T-cell (primary cell): ENCODE measurements around the gene TRIP12. TPM values are rescaled to one million over a fixed set of nuclear protein-coding genes. Genes with fewer than 3 reads are reported as not detected.
"Not testable (repeated sequence)": the region's sequence is repeated elsewhere in the genome, so short reads cannot be mapped to it uniquely, and the experiment has no call there.

ENCODE experiments used
- ATAC-seq, 4 experiments: fragments of 200-7000 bp in 3 of 4; fragments of 150-1000 bp in 1 of 4; cut with Tn5 transposase; replicated peaks in 1 of 4; 1 replicate in 3 of 4; 2 replicates in 1 of 4; pipeline ENCODE4 v1.10.0; 2021; ENCODE audit warnings: moderate library complexity in 3 of 4, mild to moderate bottlenecking in 2 of 4, moderate number of reproducible peaks in 1 of 4
- CTCF ChIA-PET, 2 donors: fragments of 300-600 bp; sonication (Branson Sonifier 250); formaldehyde crosslinking; loops; one replicate each; lab custom pipeline; 2022; ENCODE audit warnings: antibody characterized with exemption in 2 of 2; lab: Charles Lee
- POLR2A ChIA-PET, 2 donors: fragments of 300-600 bp; sonication (Branson Sonifier 250); formaldehyde crosslinking; loops; one replicate each; lab custom pipeline; 2022; ENCODE audit warnings: antibody characterized with exemption in 2 of 2; lab: Charles Lee
- DNase-seq, 35 experiments: peaks; one replicate each; pipeline versions ENCODE4 v3.0.0 to v3.0.0-alpha.2; 2013 to 2023
- H3K27ac ChIP-seq: one replicate; pipeline ENCODE4 v1.5.1; 2013; ENCODE audit warnings: low read length
- H3K27me3 ChIP-seq, 2 experiments: replicated peaks in 1 of 2; 1 replicate in 1 of 2; 2 replicates in 1 of 2; pipeline versions ENCODE4 v1.6.1 to v1.7.0; 2013; ENCODE audit warnings: low read length in 1 of 2, mixed read lengths in 1 of 2; ENCODE audit not compliant: control insufficient read depth in 2 of 2, insufficient read depth in 2 of 2; ENCODE audit errors: extremely low read depth in 1 of 2
- H3K36me3 ChIP-seq, 2 donors: 1 replicate in 1 of 2; 2 replicates in 1 of 2; pipeline versions ENCODE4 v1.6.1 to v1.7.0; 2013; ENCODE audit warnings: low read length in 1 of 2; ENCODE audit not compliant: control insufficient read depth in 2 of 2, insufficient read depth in 1 of 2; ENCODE audit errors: extremely low read depth in 1 of 2
- H3K4me1 ChIP-seq, 2 experiments: 1 replicate in 1 of 2; 2 replicates in 1 of 2; pipeline versions ENCODE4 v1.6.1 to v1.7.0; 2013; ENCODE audit warnings: low read length in 2 of 2, mixed read lengths in 1 of 2; ENCODE audit not compliant: insufficient read depth in 2 of 2, control insufficient read depth in 1 of 2; ENCODE audit errors: extremely low read depth in 1 of 2
- H3K4me3 ChIP-seq, 2 donors: 1 replicate in 1 of 2; 2 replicates in 1 of 2; pipeline versions ENCODE4 v1.5.1 to v1.7.0; 2013; ENCODE audit warnings: mild to moderate bottlenecking in 2 of 2, low read length in 1 of 2, moderate library complexity in 1 of 2; ENCODE audit not compliant: control insufficient read depth in 1 of 2; ENCODE audit errors: extremely low read depth in 1 of 2
- H3K9me3 ChIP-seq: 2 replicates; pipeline ENCODE4 v1.7.0; 2013
- H3K27ac Mint-ChIP-seq, 2 donors: one replicate each; pipeline ENCODE4 v1.8.0; 2020 to 2021; ENCODE audit warnings: mild to moderate bottlenecking in 2 of 2, mixed read lengths in 2 of 2
- H3K27me3 Mint-ChIP-seq, 2 donors: one replicate each; pipeline ENCODE4 v1.8.0; 2021 to 2022; ENCODE audit warnings: mixed read lengths in 2 of 2
- H3K36me3 Mint-ChIP-seq: one replicate; pipeline ENCODE4 v1.8.0; 2021; ENCODE audit warnings: mixed read lengths
- H3K4me1 Mint-ChIP-seq, 3 donors: one replicate each; pipeline ENCODE4 v1.8.0; 2020 to 2022; ENCODE audit warnings: mixed read lengths in 3 of 3, mild to moderate bottlenecking in 1 of 3
- H3K4me3 Mint-ChIP-seq, 3 donors: one replicate each; pipeline ENCODE4 v1.8.0; 2020 to 2022; ENCODE audit warnings: mild to moderate bottlenecking in 3 of 3, mixed read lengths in 3 of 3, moderate library complexity in 3 of 3
- H3K9me3 Mint-ChIP-seq, 3 donors: one replicate each; pipeline ENCODE4 v1.8.0; 2020 to 2022; ENCODE audit warnings: mixed read lengths in 3 of 3
- WGBS: methylation state at CpG from one replicate; pipeline ENCODE4 v1.1.5; 2013; ENCODE audit warnings: missing lambda C conversion rate; ENCODE audit not compliant: insufficient coverage; 5-methylcytosine and 5-hydroxymethylcytosine counted together
- total RNA-seq, 35 experiments: library from RNA in 6 of 35; stranded (reverse) in 6 of 35; fragments of 120-200 nt in 1 of 35; gene quantifications; one replicate each; pipeline versions ENCODE4 v1.2.1 to v1.2.4 and lab custom pipeline; 2013 to 2026

TRIP12 gene
- total RNA-seq, 5 donors from 2014 or later (not counting 1 experiment from before 2014, with no cell fraction given), result 185 to 219 (median 192) TPM

DNA sequence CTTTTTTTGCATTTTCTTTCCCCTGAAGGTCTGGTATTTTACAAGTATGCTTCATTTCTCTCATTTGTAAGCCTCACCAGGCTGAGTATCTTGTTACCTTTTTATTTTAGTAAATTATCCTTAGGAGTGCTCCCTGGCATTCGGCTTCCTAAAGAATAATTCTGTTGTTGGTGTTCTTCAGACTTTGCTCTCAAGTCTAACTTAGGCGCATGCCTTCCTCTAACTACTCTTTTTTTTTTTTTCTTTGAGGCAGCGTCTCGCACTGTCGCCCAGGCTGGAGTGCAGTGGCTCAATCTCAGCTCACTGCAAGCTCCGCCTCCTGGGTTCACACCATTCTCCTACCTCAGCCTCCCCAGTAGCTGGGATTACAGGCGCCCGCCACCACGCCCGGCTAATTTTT lies 2.7 kb upstream of the TRIP12 start:
- peak overlapping the region in 1 of 3 donors; percentile 25 for H3K4me3 Mint-ChIP-seq
- H3K27me3 Mint-ChIP-seq, DNase-seq, H3K9me3 Mint-ChIP-seq, H3K9me3 ChIP-seq, H3K27me3 ChIP-seq, H3K27ac ChIP-seq, H3K36me3 Mint-ChIP-seq, CTCF ChIA-PET, H3K36me3 ChIP-seq, ATAC-seq, H3K4me3 ChIP-seq: not testable (repeated sequence)
- peaks cover 35 to 40% (median 38%) of the 10 kb centered on the region in 3 donors for H3K4me1 Mint-ChIP-seq
- POLR2A ChIA-PET, result interaction anchor here in 1 of 2 donors (0.6 kb wide), 1 partner anchor 38 kb away, joined by 3 read pairs; no protein-coding TSS in a partner anchor
- peak overlapping the region in 1 of 2 donors; percentile 63 for H3K27ac Mint-ChIP-seq
- H3K4me1 ChIP-seq, result peaks cover 18% of the 10 kb centered on the region in 2 experiments
- whole genome bisulfite sequencing, result no CpG with 5 or more reads among the region's 10 CpGs

DNA sequence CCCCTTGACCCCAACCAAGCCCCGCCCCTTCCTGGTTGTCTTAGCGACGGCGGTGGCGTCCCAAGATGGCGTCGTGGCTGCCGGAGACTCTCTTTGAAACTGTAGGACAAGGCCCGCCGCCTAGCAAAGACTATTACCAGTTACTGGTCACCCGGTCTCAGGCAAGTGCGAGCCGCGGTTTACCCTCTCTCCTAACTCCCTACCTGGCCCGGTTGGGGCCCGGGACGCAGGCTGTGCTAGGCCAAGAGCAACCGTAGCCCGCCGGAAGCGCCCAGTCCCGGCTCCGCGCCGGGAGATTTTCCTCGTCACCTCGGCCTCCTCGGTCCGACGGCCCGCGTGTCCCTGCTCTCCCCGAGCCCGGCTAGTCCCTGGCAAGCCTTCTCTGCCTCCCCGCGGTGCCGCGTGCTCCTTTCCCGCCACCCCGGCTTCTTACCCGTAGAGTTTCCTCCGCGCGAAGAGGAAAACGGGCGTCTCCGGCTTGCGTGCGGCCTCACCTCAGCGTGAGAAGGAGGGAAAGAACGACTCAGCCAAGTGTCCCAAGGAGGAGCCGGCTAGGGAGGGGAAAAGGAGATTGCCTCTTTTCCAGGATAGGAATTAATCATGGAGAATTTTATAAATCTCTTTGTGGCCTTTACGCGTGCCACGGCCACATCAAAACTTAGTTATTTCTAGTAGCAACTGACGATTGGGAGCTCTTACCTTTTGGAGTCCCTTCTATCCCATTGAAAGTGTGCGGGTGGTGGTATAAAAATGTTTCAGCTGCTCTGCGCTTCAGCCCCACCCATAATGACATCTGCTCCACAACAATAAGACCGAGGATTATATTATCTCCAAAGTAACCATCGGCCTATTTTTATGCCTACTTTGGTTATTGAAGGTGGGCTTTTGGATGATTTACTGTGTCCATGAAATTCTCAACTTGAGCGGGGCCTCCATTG lies 909 bp upstream of the TRIP12 start, which contains the start of gene FBXO36:
TSS of gene FBXO36 (plus strand) at position 55 of the 938 bp plus-strand sequence. CDS start at position 66, 11 bp downstream.
- peak within 1 kb of the TSS; percentile 93 to 99 for H3K4me3 ChIP-seq
- Mint-ChIP-seq H3K9me3 (no peaks in the 10 kb centered on the region), H3K4me3 (peak within 1 kb of the TSS; percentile 97 to 99 (median 98)), H3K4me1 (peaks cover 49 to 55% (median 50%) of the 10 kb centered on the region in 3 donors), H3K27me3 (no peaks in the 10 kb centered on the region), H3K36me3 (peaks cover 3% of the 10 kb centered on the region), H3K27ac (peak within 1 kb of the TSS; percentile 99 to 100)
- peaks cover 0 to 3% of the 10 kb centered on the region in 2 donors for H3K36me3 ChIP-seq
- under 1% methylated on average over 50 of the region's 61 CpGs for WGBS
- H3K9me3 ChIP-seq, result no peaks in the 10 kb centered on the region
- ChIA-PET POLR2A (interaction anchor here (0.6 kb wide), 2 partner anchors 52 to 1541 kb away, joined by 4 read pairs; no protein-coding TSS in a partner anchor), CTCF (interaction anchor here in 1 of 2 donors (0.8 to 1.0 kb wide), 5 partner anchors 12 to 145 kb away, joined by 3 to 7 read pairs (median 4); no protein-coding TSS in a partner anchor)
- ATAC-seq (peak; percentile 68 to 75 (median 70)), DNase-seq (peak in 23 of 35 experiments; percentile 5 to 89 (median 84))
- peak within 1 kb of the TSS; percentile 91 for H3K27ac ChIP-seq
- H3K27me3 ChIP-seq, result no peaks in the 10 kb centered on the region
- peaks cover 16 to 22% of the 10 kb centered on the region in 2 experiments for H3K4me1 ChIP-seq

DNA sequence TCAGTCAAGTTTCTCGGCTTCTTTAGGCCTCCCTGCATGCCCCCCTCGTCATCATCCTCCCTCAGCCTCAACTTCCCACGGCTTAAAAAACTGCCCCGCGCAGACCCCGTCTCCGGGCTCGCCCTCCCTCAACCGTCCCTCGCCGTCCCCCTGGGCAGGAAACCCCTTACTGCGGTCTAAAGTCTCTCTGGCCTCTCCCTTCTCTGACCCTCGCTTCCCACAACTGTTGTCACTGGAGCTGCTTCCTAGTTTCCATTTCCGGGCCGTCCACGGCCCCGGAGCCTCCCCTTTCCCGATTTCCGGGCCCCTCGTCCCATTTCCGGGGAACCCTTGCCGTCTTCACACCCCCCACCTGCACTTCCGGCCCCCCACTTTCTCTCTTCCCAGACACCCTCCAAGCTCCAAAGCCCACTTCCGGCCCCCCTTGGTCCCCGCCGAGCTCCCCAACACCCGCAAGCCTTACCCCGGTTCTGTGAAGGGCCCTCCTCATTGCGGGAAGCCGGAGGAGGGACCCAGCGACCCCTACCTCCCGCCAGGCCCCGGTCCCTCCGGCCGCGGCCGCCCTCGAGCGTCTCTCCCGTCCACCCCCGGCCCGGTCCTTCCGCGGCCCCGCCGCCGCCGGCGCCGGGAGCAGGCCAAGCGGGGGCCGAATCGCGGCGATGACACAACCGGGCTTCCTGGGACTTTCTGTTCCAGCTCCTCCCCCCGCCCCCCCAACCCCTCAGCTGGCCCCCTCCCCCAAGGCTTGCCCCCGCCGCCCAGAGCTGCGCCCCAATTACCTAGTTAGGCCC lies 513 bp downstream of the TRIP12 start:
- Mint-ChIP-seq H3K27ac (peak overlapping the region; percentile 91 to 100), H3K9me3 (no peaks in the 10 kb centered on the region), H3K27me3 (no peaks in the 10 kb centered on the region), H3K4me1 (peaks cover 54 to 62% (median 56%) of the 10 kb centered on the region in 3 donors), H3K4me3 (peak overlapping the region; percentile 97 to 99 (median 98)), H3K36me3 (peaks cover 11% of the 10 kb centered on the region)
- DNase-seq, result peak; percentile 52 to 79 (median 67)
- no peaks in the 10 kb centered on the region for H3K9me3 ChIP-seq
- H3K27me3 ChIP-seq, result no peaks in the 10 kb centered on the region
- H3K36me3 ChIP-seq, result peaks cover 0 to 8% of the 10 kb centered on the region in 2 donors
- peak overlapping the region; percentile 93 to 99 for H3K4me3 ChIP-seq
- WGBS, result under 1% methylated on average over 34 of the region's 60 CpGs
- H3K4me1 ChIP-seq, result peaks cover 16 to 22% of the 10 kb centered on the region in 2 experiments
- H3K27ac ChIP-seq, result peak overlapping the region; percentile 91
- ATAC-seq, result peak; percentile 28 to 41 (median 36)
- ChIA-PET CTCF (interaction anchor here in 1 of 2 donors (0.5 to 1.2 kb wide), 6 partner anchors 8 to 146 kb away, joined by 3 to 7 read pairs (median 4); no protein-coding TSS in a partner anchor), POLR2A (interaction anchor here (0.6 to 1.4 kb wide), 6 partner anchors 8 to 739 kb away, joined by 3 to 13 read pairs (median 4); no protein-coding TSS in a partner anchor)

DNA sequence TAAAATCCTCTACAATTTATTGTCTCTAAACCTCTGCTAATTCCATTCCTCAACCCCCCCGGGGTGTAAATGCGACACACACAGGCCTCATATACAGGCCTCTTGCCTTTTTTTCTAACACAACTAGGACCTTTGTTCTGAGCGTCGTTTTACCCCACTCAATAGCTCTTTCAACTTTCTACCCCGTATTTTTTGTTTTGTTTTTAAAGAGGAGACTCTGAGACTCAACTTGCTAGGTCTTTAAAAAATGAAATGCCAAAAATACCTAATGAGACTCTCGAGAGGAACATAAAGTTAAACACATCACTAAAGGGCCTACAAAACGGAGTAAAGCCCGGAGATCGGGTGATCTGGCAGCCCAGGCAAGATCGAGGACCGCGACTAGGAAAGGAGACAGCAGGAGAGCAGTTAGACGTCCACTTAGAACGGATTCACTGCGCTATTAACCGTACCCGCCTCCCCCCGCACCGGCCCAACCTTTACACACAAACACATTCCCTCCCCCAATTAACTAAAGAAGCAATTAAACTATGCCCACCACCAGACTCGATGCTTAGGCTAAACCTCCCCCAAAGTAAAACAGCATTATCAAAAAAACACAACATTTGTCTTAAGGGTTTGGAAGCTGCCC lies 1.7 kb downstream of the TRIP12 start:
- Mint-ChIP-seq H3K36me3 (peaks cover 15% of the 10 kb centered on the region), H3K27me3 (no peaks in the 10 kb centered on the region), H3K9me3 (no peaks in the 10 kb centered on the region), H3K4me3 (peak overlapping the region; percentile 97 to 99 (median 98)), H3K27ac (peak overlapping the region; percentile 91 to 93), H3K4me1 (peaks cover 62 to 66% (median 62%) of the 10 kb centered on the region in 3 donors)
- ChIA-PET CTCF (interaction anchor here in 1 of 2 donors (0.5 to 1.0 kb wide), 4 partner anchors 21 to 116 kb away, joined by 3 to 4 read pairs (median 4); no protein-coding TSS in a partner anchor), POLR2A (interaction anchor here (0.7 kb wide), 2 partner anchors 10 kb away, joined by 7 to 8 read pairs; no protein-coding TSS in a partner anchor)
- WGBS, result 2% methylated on average over 17 of the region's 20 CpGs
- H3K27ac ChIP-seq, result peak overlapping the region; percentile 91
- no peaks in the 10 kb centered on the region for H3K27me3 ChIP-seq
- no peaks in the 10 kb centered on the region for H3K9me3 ChIP-seq
- ATAC-seq, result peak in 1 of 4 experiments; percentile 23
- DNase-seq, result peak; percentile 6 to 69 (median 45)
- H3K36me3 ChIP-seq, result peaks cover 0 to 8% of the 10 kb centered on the region in 2 donors
- H3K4me1 ChIP-seq, result peaks cover 10 to 22% of the 10 kb centered on the region in 2 experiments
- H3K4me3 ChIP-seq, result peak overlapping the region; percentile 93 to 99

DNA sequence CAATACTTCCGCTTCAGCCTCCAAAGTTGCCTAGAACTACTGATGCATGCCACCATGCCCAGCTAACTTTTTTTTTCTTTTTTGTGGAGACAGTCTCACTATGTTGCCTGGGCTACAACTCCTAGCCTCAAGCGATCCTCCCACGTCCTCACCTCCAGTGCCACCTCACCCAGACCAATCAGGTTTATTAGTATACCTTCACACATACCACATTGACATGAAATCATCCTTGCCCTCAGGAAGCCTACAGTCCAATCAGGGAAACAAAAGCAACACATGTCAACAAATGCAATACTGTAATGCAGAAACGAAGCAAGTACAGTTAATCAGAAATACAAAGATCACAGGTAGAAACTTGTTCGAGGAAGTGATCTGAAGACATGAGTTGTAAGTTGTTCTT lies 4.0 kb downstream of the TRIP12 start:
- DNase-seq (no peak), ATAC-seq (no peak)
- H3K36me3 Mint-ChIP-seq, result peaks cover 19% of the 10 kb centered on the region
- peaks cover 13 to 21% of the 10 kb centered on the region in 2 experiments for H3K4me1 ChIP-seq
- ChIA-PET POLR2A (no interaction called here), CTCF (no interaction called here)
- H3K27ac Mint-ChIP-seq, result peak overlapping the region; percentile 33 to 77
- peaks cover 70 to 80% (median 75%) of the 10 kb centered on the region in 3 donors for H3K4me1 Mint-ChIP-seq
- H3K9me3 Mint-ChIP-seq, result no peaks in the 10 kb centered on the region
- H3K27ac ChIP-seq, result no peak overlapping the region
- peaks cover 0 to 11% of the 10 kb centered on the region in 2 donors for H3K36me3 ChIP-seq
- 92% methylated on average over 3 of the region's 5 CpGs for WGBS
- no peaks in the 10 kb centered on the region for H3K27me3 ChIP-seq
- peak overlapping the region in 2 of 3 donors; percentile 0 to 35 for H3K4me3 Mint-ChIP-seq
- no peak overlapping the region for H3K4me3 ChIP-seq
- no peaks in the 10 kb centered on the region for H3K27me3 Mint-ChIP-seq
- no peaks in the 10 kb centered on the region for H3K9me3 ChIP-seq
